GM10248 (cell line): ENCODE measurements around the gene LSP1.

Experiments used
- CTCF ChIA-PET: fragments of 300-600 bp; sonication (Branson Sonifier 250); formaldehyde crosslinking; extraction: SDS; loops from one replicate; lab custom pipeline; 2021; ENCODE audit warnings: antibody characterized with exemption; lab: Yijun Ruan, JAX
- POLR2A ChIA-PET: fragments of 350-650 bp; sonication (Branson Sonifier 250); formaldehyde crosslinking; extraction: SDS; loops from one replicate; lab custom pipeline; 2020; ENCODE audit warnings: antibody characterized with exemption; lab: Yijun Ruan, JAX
- DNase-seq: peaks from one replicate; pipeline ENCODE4 v3.0.0; 2012; ENCODE audit errors: extremely low spot score
- CTCF ChIP-seq: IDR thresholded peaks from 2 replicates; pipeline ENCODE4 v1.5.1; 2012; ENCODE audit warnings: mild to moderate bottlenecking, low read depth; ENCODE audit errors: extremely low read depth, missing control alignments, control extremely low read depth

Gene LSP1

GRCh38 chr11:1862588-1863351 lies 9.9 kb downstream of the LSP1 start:
- DNase-seq, result no peak
- ChIA-PET POLR2A (interaction anchor here (0.7 to 1.1 kb wide), 2 partner anchors 13 to 245 kb away, joined by 3 read pairs; no protein-coding TSS in a partner anchor), CTCF (interaction anchor here (1.0 to 2.2 kb wide), 3 partner anchors 13 to 30 kb away, joined by 3 to 7 read pairs (median 4); no protein-coding TSS in a partner anchor)
- no peak for TF ChIP-seq CTCF

DNA sequence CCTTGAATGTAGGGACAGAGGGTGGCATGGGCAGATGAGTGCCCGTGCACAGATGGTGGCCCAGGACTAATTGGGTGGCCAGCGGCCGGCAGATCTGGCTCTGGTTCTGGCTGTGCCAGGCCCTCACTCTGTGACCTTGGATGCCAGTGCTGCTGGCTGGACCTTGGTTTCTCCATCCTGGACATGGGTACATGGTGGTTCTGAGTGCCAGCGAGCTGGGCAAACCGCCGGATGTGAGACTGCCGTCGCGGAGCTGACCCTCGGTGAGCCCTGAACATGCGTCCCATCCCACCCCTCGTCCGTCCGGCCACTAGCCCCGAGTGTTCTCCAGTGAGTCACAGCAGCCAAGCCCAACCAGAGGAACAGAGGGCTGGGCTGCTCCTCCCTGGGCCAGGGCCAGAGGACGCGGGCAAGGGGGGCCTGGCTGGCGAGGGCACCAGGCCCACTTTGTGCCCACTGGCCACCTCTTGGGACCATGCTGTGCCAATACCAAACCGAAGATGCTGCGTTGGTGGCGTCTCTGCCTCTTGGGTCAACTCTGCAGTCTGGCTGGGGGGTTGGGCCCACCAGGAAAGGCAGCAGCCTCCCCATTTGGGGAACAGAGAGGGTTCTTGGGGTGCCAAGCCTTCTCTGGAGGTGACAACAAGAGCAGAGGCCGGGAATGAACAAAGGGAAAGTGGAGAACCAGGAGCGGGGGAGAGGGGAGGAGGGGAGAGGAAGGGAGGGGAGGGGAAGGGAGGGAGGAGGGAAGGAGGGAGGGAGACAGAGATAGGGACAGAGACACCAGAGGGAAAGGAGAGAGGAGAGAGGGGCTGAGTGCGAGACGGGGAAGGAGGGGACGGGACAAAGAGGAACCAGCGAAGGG lies 10.7 kb downstream of the LSP1 start:
- TF ChIP-seq CTCF, result no peak
- DNase-seq, result no peak
- POLR2A ChIA-PET, result no interaction called here

DNA sequence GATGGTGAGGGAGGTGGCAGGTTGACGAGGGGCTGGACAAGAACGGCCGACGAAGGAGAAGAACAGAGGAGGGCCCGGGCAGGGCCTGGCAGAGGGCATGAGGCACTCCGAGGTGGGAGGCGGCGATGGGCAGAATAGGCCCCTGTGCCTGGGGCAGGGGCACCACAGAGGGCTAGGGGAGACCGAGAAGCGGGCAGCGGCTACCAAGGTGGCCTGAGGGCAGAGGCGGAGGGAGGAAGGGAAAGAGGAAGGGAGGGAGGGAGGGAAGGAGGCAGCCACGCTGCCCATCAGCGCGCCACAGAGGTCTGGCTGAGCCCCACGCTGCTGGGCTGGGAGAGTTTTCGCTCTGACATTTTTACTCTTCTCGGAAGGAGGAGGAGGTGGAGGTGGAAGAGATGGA lies 11.3 kb downstream of the LSP1 start:
- CTCF ChIA-PET, result no interaction called here
- no peak for TF ChIP-seq CTCF
- POLR2A ChIA-PET, result no interaction called here
- no peak for DNase-seq

More for the DNA sequence above, 10.7 kb downstream of the LSP1 start:
- CTCF ChIA-PET, result interaction anchor here (1.0 to 2.2 kb wide), 3 partner anchors 13 to 31 kb away, joined by 3 to 7 read pairs (median 4); no protein-coding TSS in a partner anchor

- ChIA-PET CTCF (interaction anchor here (1.8 to 2.4 kb wide), 2 partner anchors 11 to 17 kb away, joined by 5 to 8 read pairs; no protein-coding TSS in a partner anchor), POLR2A (no interaction called here)
- no peak for TF ChIP-seq CTCF
- no peak for DNase-seq
These were observed 12.2 kb downstream of the LSP1 start for GRCh38 chr11:1864831-1865665.

- no peak for TF ChIP-seq CTCF
- no peak for DNase-seq
- POLR2A ChIA-PET, result no interaction called here
- CTCF ChIA-PET, result interaction anchor here (1.3 to 2.4 kb wide), 4 partner anchors 10 to 160 kb away, joined by 3 to 8 read pairs (median 6); no protein-coding TSS in a partner anchor
These were observed 13.3 kb downstream of the LSP1 start for GRCh38 chr11:1866226-1866625.
